Measurements from ENCODE around the gene DSE.

The DSE gene

DNA sequence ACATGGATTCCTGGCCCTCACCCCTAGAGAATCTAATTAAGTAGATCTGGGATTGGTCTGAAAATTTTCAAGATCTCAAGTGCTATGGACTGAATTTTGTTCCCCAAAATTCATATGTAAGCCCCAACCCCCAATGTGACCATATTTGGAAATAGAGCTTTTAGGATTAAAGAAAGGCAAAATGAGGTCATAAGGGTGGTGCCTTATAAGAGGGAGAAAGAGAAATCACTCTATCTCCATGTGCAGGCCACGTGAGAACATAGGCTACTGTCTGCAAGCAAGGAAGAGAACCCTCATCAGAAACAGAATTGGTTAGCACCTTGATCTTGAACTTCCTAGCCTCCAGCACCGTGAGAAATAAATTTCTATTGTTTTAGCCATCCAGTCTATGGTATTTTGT lies 8.5 kb upstream of the DSE start:
- H3K4me1 ChIP-seq (ENCODE audit: control insufficient read depth, insufficient read depth, low read length): peaks cover 14% of the 10 kb centered on the region
- no peaks in the 10 kb centered on the region for H3K36me3 ChIP-seq (ENCODE audit: insufficient read depth, low read length)
- H3K9me3 ChIP-seq (replicated peaks; ENCODE audit: low read length): no peaks in the 10 kb centered on the region
- H3K4me3 ChIP-seq (ENCODE audit: low read length): no peak overlapping the region
- no peak overlapping the region for H3K9ac ChIP-seq (ENCODE audit: low read depth, low read length)
- H3K4me2 ChIP-seq (ENCODE audit: low read length): no peak overlapping the region
- no peaks in the 10 kb centered on the region for H3K27me3 ChIP-seq (ENCODE audit: control insufficient read depth, insufficient read depth, low read length)

DNA sequence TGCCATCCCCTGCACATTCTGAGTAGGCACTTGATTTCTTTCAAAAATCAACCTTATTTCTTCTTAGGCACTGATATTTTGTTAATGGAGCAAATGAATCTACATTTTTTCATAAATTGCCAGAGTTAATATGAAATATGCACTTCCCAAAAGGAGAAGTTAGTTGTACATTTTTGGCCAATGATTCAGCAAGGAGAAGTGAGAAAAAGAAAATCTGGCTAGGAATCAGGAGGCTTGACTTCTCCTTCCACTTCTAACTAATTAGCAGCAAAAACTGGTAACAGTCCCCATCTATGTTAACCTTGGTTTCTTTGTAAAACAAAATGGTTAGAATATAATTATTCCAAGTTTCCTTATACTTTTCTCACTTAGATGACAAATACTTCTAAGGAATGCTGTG lies 7.0 kb upstream of the DSE start:
- H3K27me3 ChIP-seq (ENCODE audit: control insufficient read depth, insufficient read depth, low read length): no peaks in the 10 kb centered on the region
- peak overlapping the region; percentile 55 for H3K4me2 ChIP-seq (ENCODE audit: low read length)
- no peak overlapping the region for H3K9ac ChIP-seq (ENCODE audit: low read depth, low read length)
- no peaks in the 10 kb centered on the region for H3K9me3 ChIP-seq (replicated peaks; ENCODE audit: low read length)
- no peak overlapping the region for H3K4me3 ChIP-seq (ENCODE audit: low read length)
- peaks cover 10% of the 10 kb centered on the region for H3K4me1 ChIP-seq (ENCODE audit: control insufficient read depth, insufficient read depth, low read length)
- no peaks in the 10 kb centered on the region for H3K36me3 ChIP-seq (ENCODE audit: insufficient read depth, low read length)

DNA sequence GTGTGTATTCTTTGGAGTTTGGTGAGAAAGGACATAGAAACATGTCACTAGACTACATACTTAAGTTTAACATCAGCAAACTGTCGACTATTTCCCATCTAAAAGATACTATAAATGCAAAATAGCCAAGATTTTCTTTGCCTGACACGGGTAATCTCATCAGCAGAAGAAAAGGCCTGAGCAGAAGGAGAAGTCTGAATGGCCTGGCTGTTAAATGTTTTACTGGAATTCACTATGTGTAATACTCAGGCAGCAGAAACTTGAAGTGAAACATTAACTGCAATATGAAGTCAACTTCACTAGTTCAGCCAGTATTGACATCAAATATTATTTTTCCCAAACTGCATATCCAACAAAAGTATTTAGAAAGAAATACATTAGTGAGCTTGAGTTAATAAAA lies 6.4 kb upstream of the DSE start:
- Histone ChIP-seq H3K4me1 (ENCODE audit: control insufficient read depth, insufficient read depth, low read length) (peaks cover 10% of the 10 kb centered on the region), H3K36me3 (ENCODE audit: insufficient read depth, low read length) (no peaks in the 10 kb centered on the region), H3K9ac (ENCODE audit: low read depth, low read length) (no peak overlapping the region), H3K4me3 (ENCODE audit: low read length) (no peak overlapping the region), H3K9me3 (replicated peaks; ENCODE audit: low read length) (no peaks in the 10 kb centered on the region), H3K4me2 (ENCODE audit: low read length) (no peak overlapping the region), H3K27me3 (ENCODE audit: control insufficient read depth, insufficient read depth, low read length) (no peaks in the 10 kb centered on the region)

DNA sequence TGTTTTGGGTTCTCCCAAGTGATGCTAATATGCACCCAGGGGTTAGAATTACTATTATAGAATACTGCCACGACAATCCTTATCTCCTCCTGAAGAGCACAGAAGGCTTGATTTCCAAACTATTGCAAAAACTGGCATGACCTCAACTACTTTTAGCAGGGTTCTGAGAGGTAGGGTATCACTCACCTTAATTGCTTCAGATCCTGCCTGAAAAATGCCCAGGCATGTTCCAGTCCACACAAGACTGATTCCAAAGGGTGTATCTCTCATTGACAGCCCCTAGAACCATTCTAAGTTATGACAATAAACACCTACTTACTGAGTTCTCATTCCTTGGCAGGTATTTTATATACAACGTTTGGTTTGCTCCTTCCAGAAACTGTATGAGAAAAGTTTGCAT lies 5.0 kb upstream of the DSE start:
- Histone ChIP-seq H3K9ac (ENCODE audit: low read depth, low read length) (no peak overlapping the region), H3K36me3 (ENCODE audit: insufficient read depth, low read length) (no peaks in the 10 kb centered on the region), H3K9me3 (replicated peaks; ENCODE audit: low read length) (no peaks in the 10 kb centered on the region), H3K4me2 (ENCODE audit: low read length) (no peak overlapping the region), H3K4me1 (ENCODE audit: control insufficient read depth, insufficient read depth, low read length) (peaks cover 14% of the 10 kb centered on the region), H3K27me3 (ENCODE audit: control insufficient read depth, insufficient read depth, low read length) (no peaks in the 10 kb centered on the region), H3K4me3 (ENCODE audit: low read length) (no peak overlapping the region)

DNA sequence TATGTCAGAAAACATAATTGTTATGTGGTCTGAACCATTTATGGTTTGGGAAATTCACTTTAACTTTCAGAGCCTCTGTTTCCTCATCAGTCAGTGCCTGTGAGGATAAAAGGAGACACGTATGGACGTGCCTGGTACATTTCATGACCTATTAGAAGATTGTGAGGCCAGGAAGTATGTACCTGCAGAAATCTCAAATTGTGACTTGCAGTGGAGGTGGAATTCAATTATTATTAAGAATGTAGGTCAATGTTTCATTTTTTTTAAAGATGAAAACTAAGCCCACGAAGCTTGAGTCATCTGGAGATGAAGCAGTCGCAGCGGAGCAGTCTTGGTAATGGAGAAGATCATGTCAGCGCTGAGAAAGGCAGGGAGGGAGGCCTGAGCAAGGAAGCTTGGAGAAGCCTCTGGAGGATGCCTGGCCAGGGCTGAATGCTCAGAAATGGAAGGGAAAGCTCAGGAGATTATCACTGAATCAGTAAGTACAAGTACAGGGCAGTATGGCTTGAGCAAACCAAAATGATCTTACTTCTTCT lies 3.9 kb upstream of the DSE start:
- H3K4me2 ChIP-seq (ENCODE audit: low read length): no peak overlapping the region
- no peaks in the 10 kb centered on the region for H3K36me3 ChIP-seq (ENCODE audit: insufficient read depth, low read length)
- H3K27me3 ChIP-seq (ENCODE audit: control insufficient read depth, insufficient read depth, low read length): no peaks in the 10 kb centered on the region
- H3K4me1 ChIP-seq (ENCODE audit: control insufficient read depth, insufficient read depth, low read length): peaks cover 14% of the 10 kb centered on the region
- H3K4me3 ChIP-seq (ENCODE audit: low read length): no peak overlapping the region
- no peaks in the 10 kb centered on the region for H3K9me3 ChIP-seq (replicated peaks; ENCODE audit: low read length)
- no peak overlapping the region for H3K9ac ChIP-seq (ENCODE audit: low read depth, low read length)

DNA sequence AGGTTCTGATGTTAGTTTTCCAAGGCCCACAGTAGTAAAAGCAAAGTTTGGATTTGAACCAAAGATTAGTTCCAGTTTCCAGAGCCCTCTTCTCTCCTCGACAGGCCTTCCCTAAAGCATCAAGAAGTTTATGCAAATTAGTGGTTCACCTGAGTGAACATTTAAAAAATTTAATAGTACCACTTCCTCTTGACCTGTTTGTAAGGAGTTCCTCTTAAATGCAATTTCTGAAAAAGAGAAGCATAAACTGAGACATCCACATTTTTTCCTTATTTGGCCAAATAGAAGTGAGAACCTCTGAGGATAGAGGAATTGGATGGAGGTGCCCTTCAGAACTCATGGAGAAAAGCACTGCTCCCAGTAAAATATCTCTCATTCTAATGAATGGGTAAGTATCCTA lies 1.2 kb upstream of the DSE start:
- Histone ChIP-seq H3K9ac (ENCODE audit: low read depth, low read length) (peak overlapping the region; percentile 88), H3K9me3 (replicated peaks; ENCODE audit: low read length) (no peaks in the 10 kb centered on the region), H3K4me2 (ENCODE audit: low read length) (peak overlapping the region; percentile 90), H3K27me3 (ENCODE audit: control insufficient read depth, insufficient read depth, low read length) (no peaks in the 10 kb centered on the region), H3K36me3 (ENCODE audit: insufficient read depth, low read length) (no peaks in the 10 kb centered on the region), H3K4me3 (ENCODE audit: low read length) (peak overlapping the region; percentile 89), H3K4me1 (ENCODE audit: control insufficient read depth, insufficient read depth, low read length) (peaks cover 4% of the 10 kb centered on the region)

DNA sequence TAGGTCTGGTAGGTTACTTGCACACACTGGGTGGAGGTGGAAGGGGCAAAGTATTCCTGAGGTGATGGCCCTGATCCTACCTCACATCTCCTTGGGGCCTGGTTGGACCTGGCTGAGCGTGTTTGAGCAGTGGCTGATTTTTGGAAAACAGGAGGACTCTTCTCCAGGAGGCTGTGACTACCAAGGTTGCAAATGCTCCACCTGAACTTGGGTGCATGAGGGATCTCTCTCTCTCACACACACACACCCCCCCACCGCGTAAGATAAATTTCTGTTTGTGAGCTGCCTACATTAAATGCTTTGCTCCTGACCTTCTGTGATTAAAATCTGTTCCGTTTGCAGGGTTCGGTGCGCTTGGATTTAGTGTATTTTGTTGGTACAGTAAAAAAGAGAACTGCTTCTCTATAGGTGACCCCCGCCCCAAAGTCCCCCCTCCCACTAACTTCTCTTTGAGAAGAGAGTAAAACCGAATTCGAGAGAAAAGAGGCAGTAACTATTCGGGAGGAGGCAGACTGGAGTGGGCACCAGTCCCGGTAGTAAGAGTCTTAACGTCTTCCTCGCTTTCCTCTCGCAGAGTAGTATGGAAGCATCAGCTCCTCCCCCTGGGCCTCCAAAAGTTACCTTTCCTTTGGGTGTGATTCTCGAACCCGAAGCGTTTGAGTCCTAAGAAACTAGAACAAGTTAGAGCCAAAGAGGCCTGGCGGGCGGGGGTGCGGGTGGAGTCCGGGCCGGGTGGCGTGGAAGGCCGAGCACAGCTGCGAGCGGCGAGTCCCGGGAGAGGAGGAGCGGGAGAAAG lies 585 bp upstream of the DSE start:
- Histone ChIP-seq H3K27me3 (ENCODE audit: control insufficient read depth, insufficient read depth, low read length) (no peaks in the 10 kb centered on the region), H3K9ac (ENCODE audit: low read depth, low read length) (peak overlapping the region; percentile 88), H3K36me3 (ENCODE audit: insufficient read depth, low read length) (no peaks in the 10 kb centered on the region), H3K4me2 (ENCODE audit: low read length) (peak overlapping the region; percentile 90), H3K4me3 (ENCODE audit: low read length) (peak overlapping the region; percentile 89), H3K9me3 (replicated peaks; ENCODE audit: low read length) (no peaks in the 10 kb centered on the region), H3K4me1 (ENCODE audit: control insufficient read depth, insufficient read depth, low read length) (peaks cover 4% of the 10 kb centered on the region)

DNA sequence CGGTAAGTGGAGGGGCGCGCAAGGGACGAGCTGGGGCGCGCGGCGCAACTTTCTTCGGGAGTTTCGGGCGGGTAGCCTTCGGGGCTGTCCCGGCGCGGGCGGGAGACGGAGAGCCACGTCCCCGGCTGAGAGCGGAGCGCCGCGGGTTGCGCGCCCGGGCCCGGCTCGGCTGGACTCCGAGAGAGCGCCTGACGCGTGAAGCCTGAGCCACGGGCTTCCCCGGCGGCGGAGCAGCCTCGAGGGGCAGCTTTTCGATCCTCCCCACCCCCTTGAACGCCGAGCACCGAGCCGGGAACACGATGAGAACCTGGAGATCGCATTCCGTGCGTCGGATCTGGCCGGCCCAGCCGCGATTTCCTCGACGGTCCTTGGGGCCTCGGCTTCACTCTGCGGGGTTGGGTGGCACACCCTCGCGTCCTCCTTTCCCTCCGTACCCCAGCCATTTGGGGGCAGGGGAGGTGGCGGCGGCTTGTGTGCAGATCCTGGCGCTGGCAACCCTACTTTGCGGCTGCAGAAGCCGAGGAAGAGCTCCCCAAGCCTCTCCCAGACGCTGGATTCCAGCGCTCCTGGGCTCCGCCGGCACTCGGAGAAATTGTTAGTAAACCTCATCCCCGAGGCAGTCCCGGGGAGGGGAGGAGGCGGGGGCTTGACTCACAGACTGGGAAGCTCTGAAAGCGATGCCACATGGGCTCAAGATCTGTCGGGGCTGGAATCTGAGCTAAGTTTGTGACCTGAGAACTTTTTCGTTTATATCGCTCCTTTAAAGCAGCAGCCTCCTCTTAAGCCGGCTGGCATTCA lies 572 bp downstream of the DSE start:
- peak overlapping the region; percentile 90 for H3K4me2 ChIP-seq (ENCODE audit: low read length)
- H3K36me3 ChIP-seq (ENCODE audit: insufficient read depth, low read length): no peaks in the 10 kb centered on the region
- no peaks in the 10 kb centered on the region for H3K9me3 ChIP-seq (replicated peaks; ENCODE audit: low read length)
- no peaks in the 10 kb centered on the region for H3K27me3 ChIP-seq (ENCODE audit: control insufficient read depth, insufficient read depth, low read length)
- H3K4me1 ChIP-seq (ENCODE audit: control insufficient read depth, insufficient read depth, low read length): peaks cover 4% of the 10 kb centered on the region
- H3K4me3 ChIP-seq (ENCODE audit: low read length): peak overlapping the region; percentile 89
- peak overlapping the region; percentile 88 for H3K9ac ChIP-seq (ENCODE audit: low read depth, low read length)

DNA sequence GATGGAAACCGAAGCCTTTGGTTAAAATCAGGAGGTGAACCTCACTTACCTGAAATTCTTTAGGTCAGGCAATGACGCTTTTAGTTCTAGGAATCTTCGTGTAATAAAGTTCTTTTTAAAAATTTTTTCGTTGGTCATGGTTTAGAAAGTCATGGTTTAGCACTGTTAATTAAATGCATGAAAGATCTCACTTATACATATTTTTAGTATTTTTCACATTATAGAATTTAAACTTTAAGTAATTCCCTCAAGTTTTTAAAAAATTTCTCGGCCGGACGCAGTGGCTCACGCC lies 1.1 kb downstream of the DSE start:
- Histone ChIP-seq H3K9me3 (replicated peaks; ENCODE audit: low read length) (no peaks in the 10 kb centered on the region), H3K36me3 (ENCODE audit: insufficient read depth, low read length) (no peaks in the 10 kb centered on the region), H3K4me1 (ENCODE audit: control insufficient read depth, insufficient read depth, low read length) (peaks cover 4% of the 10 kb centered on the region), H3K27me3 (ENCODE audit: control insufficient read depth, insufficient read depth, low read length) (no peaks in the 10 kb centered on the region), H3K9ac (ENCODE audit: low read depth, low read length) (peak overlapping the region; percentile 88), H3K4me3 (ENCODE audit: low read length) (peak overlapping the region; percentile 89), H3K4me2 (ENCODE audit: low read length) (peak overlapping the region; percentile 90)

DNA sequence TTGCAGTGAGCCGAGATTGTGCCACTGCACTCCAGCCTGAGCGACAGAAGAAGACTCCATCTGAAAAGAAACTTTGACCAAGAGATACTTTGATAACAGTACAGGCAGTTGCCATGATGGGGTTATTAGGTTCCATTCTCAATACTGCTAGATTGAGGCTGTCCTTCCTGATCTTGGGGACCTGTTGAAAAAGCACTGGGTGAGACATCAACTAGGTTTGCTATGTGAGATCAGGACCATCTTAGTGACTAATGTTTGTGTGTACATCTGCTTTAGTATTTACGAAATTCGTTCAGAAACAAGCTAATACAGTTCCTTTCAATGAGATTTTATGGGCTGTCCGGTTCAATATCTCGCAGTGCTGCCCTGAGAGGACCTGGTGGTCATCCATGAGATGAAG lies 2.6 kb downstream of the DSE start:
- Histone ChIP-seq H3K36me3 (ENCODE audit: insufficient read depth, low read length) (no peaks in the 10 kb centered on the region), H3K9ac (ENCODE audit: low read depth, low read length) (no peak overlapping the region), H3K4me2 (ENCODE audit: low read length) (no peak overlapping the region), H3K9me3 (replicated peaks; ENCODE audit: low read length) (no peaks in the 10 kb centered on the region), H3K4me1 (ENCODE audit: control insufficient read depth, insufficient read depth, low read length) (peaks cover 4% of the 10 kb centered on the region), H3K27me3 (ENCODE audit: control insufficient read depth, insufficient read depth, low read length) (no peaks in the 10 kb centered on the region), H3K4me3 (ENCODE audit: low read length) (no peak overlapping the region)

DNA sequence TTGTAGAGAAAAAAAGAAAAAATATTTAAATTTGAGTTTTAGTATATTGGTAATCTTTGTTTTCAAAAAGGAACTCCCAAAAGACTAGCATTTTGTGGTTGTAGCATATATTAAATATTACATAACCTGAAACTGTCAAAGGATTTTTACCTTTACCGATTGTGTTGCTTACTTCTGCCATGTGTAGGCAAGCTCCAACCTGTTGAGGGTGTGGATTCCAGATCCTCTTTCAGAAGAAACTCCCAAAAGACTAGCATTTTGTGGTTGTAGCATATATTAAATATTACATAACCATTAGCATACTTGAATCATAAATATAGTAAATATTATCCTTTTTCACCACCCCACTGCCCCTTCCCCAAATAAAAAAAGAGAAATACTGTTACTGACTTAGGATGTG lies 3.2 kb downstream of the DSE start:
- H3K4me1 ChIP-seq (ENCODE audit: control insufficient read depth, insufficient read depth, low read length): peaks cover 4% of the 10 kb centered on the region
- no peak overlapping the region for H3K4me3 ChIP-seq (ENCODE audit: low read length)
- no peaks in the 10 kb centered on the region for H3K27me3 ChIP-seq (ENCODE audit: control insufficient read depth, insufficient read depth, low read length)
- H3K9ac ChIP-seq (ENCODE audit: low read depth, low read length): no peak overlapping the region
- H3K36me3 ChIP-seq (ENCODE audit: insufficient read depth, low read length): no peaks in the 10 kb centered on the region
- H3K9me3 ChIP-seq (replicated peaks; ENCODE audit: low read length): no peaks in the 10 kb centered on the region
- H3K4me2 ChIP-seq (ENCODE audit: low read length): no peak overlapping the region

All from skeletal muscle satellite cell (primary cell).